ENCODE data around the gene GAMT.
A peak's percentile ranks its signal among the peaks of the same experiment; 100 is the strongest.

DNA sequence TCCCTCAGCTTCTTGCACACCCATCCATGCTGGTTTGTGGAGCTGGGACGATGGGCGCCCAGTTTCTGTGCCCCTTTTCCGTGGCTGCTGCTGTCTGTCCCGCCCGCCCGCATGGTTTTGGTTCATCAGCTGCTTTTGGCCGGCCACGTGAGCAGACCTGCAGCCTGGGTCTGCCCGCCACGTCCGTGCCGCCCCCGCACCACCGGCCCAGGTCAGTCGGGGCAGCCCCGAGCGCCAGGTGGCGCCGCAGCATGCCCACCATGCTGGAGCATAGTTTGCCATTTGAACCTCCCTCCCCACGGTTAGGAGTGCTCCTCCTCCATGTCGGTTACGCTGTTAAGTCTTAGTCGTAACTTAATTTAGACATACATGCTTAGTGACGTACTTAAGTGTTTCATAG, 21.6 kb upstream of the GAMT start:
- TF ChIP-seq, protein P1, sequence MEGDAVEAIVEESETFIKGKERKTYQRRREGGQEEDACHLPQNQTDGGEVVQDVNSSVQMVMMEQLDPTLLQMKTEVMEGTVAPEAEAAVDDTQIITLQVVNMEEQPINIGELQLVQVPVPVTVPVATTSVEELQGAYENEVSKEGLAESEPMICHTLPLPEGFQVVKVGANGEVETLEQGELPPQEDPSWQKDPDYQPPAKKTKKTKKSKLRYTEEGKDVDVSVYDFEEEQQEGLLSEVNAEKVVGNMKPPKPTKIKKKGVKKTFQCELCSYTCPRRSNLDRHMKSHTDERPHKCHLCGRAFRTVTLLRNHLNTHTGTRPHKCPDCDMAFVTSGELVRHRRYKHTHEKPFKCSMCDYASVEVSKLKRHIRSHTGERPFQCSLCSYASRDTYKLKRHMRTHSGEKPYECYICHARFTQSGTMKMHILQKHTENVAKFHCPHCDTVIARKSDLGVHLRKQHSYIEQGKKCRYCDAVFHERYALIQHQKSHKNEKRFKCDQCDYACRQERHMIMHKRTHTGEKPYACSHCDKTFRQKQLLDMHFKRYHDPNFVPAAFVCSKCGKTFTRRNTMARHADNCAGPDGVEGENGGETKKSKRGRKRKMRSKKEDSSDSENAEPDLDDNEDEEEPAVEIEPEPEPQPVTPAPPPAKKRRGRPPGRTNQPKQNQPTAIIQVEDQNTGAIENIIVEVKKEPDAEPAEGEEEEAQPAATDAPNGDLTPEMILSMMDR (IDR thresholded peaks at IDR 0.05) = peak; percentile 16; the same call in 1 of the 2 replicates
- no peak for TF ChIP-seq ZFX (IDR thresholded peaks at IDR 0.05; ENCODE audit: borderline replicate concordance)

All from 22Rv1 (cell line).